ENCODE measurements around the gene NELFA.
"Not testable (repeated sequence)": the region's sequence is repeated elsewhere in the genome, so short reads cannot be mapped to it uniquely, and the experiment has no call there.

NELFA gene

GRCh38 chr4:1993718-1994516, 14.9 kb downstream of the NELFA start:
- not testable (repeated sequence) for DNase-seq (ENCODE audit: low read depth)

GRCh38 chr4:1993169-1993516, 15.6 kb downstream of the NELFA start:
- DNase-seq (ENCODE audit: low read depth): no peak

- no peak for DNase-seq (ENCODE audit: low read depth)
Observed at GRCh38 chr4:1992468-1993168, 16.2 kb downstream of the NELFA start.

GRCh38 chr4:1991596-1992434, 17.0 kb downstream of the NELFA start:
- DNase-seq (ENCODE audit: low read depth): no peak

GRCh38 chr4:1991087-1991486, 17.7 kb downstream of the NELFA start:
- DNase-seq (ENCODE audit: low read depth): no peak

GRCh38 chr4:1990676-1991075, 18.1 kb downstream of the NELFA start:
- no peak for DNase-seq (ENCODE audit: low read depth)

GRCh38 chr4:1990348-1990645, 18.5 kb downstream of the NELFA start:
- DNase-seq (ENCODE audit: low read depth): no peak

- no peak for DNase-seq (ENCODE audit: low read depth)
Observed at GRCh38 chr4:1989533-1990347, 19.0 kb downstream of the NELFA start.

GRCh38 chr4:1988327-1988724, 20.4 kb downstream of the NELFA start:
- DNase-seq (ENCODE audit: low read depth): no peak

GRCh38 chr4:1987721-1988326, 20.9 kb downstream of the NELFA start:
- DNase-seq (ENCODE audit: low read depth): no peak

- DNase-seq (ENCODE audit: low read depth): no peak
Observed at GRCh38 chr4:1987296-1987695, 21.5 kb downstream of the NELFA start.

- no peak for DNase-seq (ENCODE audit: low read depth)
Observed at GRCh38 chr4:1986578-1987210, 22.1 kb downstream of the NELFA start.

GRCh38 chr4:1985780-1986577, 22.8 kb downstream of the NELFA start:
- DNase-seq (ENCODE audit: low read depth): no peak

GRCh38 chr4:1985294-1985693, 23.5 kb downstream of the NELFA start:
- DNase-seq (ENCODE audit: low read depth): no peak

- no peak for DNase-seq (ENCODE audit: low read depth)
Observed at GRCh38 chr4:1984406-1985191, 24.2 kb downstream of the NELFA start.

GRCh38 chr4:1983846-1984405, 24.8 kb downstream of the NELFA start:
- no peak for DNase-seq (ENCODE audit: low read depth)

- no peak for DNase-seq (ENCODE audit: low read depth)
Observed at GRCh38 chr4:1983053-1983845, 25.5 kb downstream of the NELFA start.

All from stimulated activated CD8-positive, alpha-beta memory T cell treated with anti-CD3 and anti-CD28 coated beads, Interleukin-15, amount 100 ng/mL, for 24 hours (primary cell).